GM12865 (cell line): ENCODE results near the gene RAB31.

Source experiments
- DNase-seq: peaks from one replicate; pipeline ENCODE4 v3.0.0; 2010; ENCODE audit warnings: low read depth
- H3K4me3 ChIP-seq: 2 replicates; pipeline ENCODE4 v1.5.1; 2011; ENCODE audit warnings: mild to moderate bottlenecking, low read depth, low read length, control low read depth
- CTCF ChIP-seq: IDR thresholded peaks from 2 replicates; pipeline ENCODE4 v1.5.1; 2011; ENCODE audit warnings: low read length, control low read depth, low read depth, inconsistent platforms; ENCODE audit not compliant: insufficient read depth; ENCODE audit errors: missing control alignments

RAB31 gene

GRCh38 chr18:9700261-9700796 is 7.8 kb upstream of the RAB31 start:
- H3K4me3 ChIP-seq, result no peak overlapping the region
- TF ChIP-seq CTCF, result no peak
- no peak for DNase-seq

GRCh38 chr18:9701609-9702349 is 6.3 kb upstream of the RAB31 start:
- no peak for TF ChIP-seq CTCF
- DNase-seq, result peak; percentile 43

GRCh38 chr18:9704233-9705118 is 3.6 kb upstream of the RAB31 start:
- H3K4me3 ChIP-seq, result no peak overlapping the region
- no peak for TF ChIP-seq CTCF
- DNase-seq, result peak; percentile 62

More at GRCh38 chr18:9701609-9702349, 6.3 kb upstream of the RAB31 start:
- no peak overlapping the region for H3K4me3 ChIP-seq

- TF ChIP-seq CTCF, result no peak
- DNase-seq, result no peak
- no peak overlapping the region for H3K4me3 ChIP-seq
Measured at GRCh38 chr18:9705183-9705829, 2.8 kb upstream of the RAB31 start.

GRCh38 chr18:9706081-9706935 is 1.8 kb upstream of the RAB31 start:
- no peak for TF ChIP-seq CTCF
- DNase-seq, result no peak
- H3K4me3 ChIP-seq, result no peak overlapping the region

- TF ChIP-seq CTCF, result no peak
- DNase-seq, result peak; percentile 43
- H3K4me3 ChIP-seq, result peak overlapping the region; percentile 53
Measured at GRCh38 chr18:9707381-9708056, 582 bp upstream of the RAB31 start.
